Measurements from ENCODE around the gene SDHAF2. TPM values are rescaled to one million over a fixed set of nuclear protein-coding genes. Genes with fewer than 3 reads are reported as not detected.
"Not testable (repeated sequence)": the region's sequence is repeated elsewhere in the genome, so short reads cannot be mapped to it uniquely, and the experiment has no call there.

Gene SDHAF2
- total RNA-seq, 1 donor from 2014 or later = 47.2 TPM

DNA sequence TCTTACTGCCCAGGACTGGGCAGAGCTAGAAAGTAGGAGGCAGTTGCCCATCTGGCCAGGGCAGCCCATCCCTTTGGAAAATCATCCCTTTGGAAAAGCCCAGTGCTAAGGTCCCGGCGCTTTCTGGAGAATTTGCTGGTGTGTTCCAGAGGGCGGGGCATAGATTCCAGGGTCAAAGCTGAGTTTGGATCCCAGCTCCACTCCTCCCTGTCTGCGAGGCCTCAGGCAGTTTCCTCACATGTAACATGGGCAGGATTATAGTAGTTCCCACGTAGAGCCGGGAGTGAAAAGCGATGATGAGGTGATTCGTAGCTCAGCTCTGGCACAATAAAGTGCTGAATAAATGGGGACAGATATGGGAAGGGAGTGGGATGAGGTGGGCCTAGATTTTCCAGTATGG is 47.2 kb downstream of the SDHAF2 start:
- Mint-ChIP-seq H3K27me3 (ENCODE audit: unreplicated experiment) (peaks cover 5% of the 10 kb centered on the region), H3K9me3 (ENCODE audit: unreplicated experiment) (no peaks in the 10 kb centered on the region), H3K36me3 (ENCODE audit: low read depth, unreplicated experiment) (peaks cover 10% of the 10 kb centered on the region), H3K4me1 (ENCODE audit: unreplicated experiment) (peaks cover 11% of the 10 kb centered on the region), H3K27ac (ENCODE audit: unreplicated experiment) (no peak overlapping the region), H3K4me3 (ENCODE audit: unreplicated experiment) (no peak overlapping the region)
- DNase-seq (ENCODE audit: low spot score) = no peak
- TF ChIP-seq, protein P1, sequence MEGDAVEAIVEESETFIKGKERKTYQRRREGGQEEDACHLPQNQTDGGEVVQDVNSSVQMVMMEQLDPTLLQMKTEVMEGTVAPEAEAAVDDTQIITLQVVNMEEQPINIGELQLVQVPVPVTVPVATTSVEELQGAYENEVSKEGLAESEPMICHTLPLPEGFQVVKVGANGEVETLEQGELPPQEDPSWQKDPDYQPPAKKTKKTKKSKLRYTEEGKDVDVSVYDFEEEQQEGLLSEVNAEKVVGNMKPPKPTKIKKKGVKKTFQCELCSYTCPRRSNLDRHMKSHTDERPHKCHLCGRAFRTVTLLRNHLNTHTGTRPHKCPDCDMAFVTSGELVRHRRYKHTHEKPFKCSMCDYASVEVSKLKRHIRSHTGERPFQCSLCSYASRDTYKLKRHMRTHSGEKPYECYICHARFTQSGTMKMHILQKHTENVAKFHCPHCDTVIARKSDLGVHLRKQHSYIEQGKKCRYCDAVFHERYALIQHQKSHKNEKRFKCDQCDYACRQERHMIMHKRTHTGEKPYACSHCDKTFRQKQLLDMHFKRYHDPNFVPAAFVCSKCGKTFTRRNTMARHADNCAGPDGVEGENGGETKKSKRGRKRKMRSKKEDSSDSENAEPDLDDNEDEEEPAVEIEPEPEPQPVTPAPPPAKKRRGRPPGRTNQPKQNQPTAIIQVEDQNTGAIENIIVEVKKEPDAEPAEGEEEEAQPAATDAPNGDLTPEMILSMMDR (IDR thresholded peaks at IDR 0.05; ENCODE audit: unreplicated experiment) = no peak

DNA sequence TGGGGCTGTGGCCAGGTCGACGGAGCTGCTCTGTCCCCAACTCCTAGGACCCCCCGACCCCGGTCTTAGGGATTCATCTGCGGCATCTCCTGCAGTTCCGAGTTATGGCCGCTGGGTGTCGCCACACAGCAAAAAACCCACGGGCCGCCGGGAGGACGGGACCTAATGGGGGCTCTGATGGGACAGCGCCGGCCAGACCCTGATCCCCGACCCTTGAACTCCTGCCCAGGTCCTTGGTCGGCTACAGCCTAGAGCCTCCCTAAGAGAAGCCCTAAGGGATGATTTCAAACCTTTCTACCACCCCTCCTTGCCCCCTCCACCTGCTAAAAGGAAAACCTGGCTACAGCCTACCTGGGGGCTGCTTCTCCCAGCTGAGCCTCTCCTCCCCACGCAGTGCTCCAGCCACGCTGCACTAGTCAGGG is 47.8 kb downstream of the SDHAF2 start:
- TF ChIP-seq, protein P1 (IDR thresholded peaks at IDR 0.05; ENCODE audit: unreplicated experiment) = peak; percentile 96
- no peak overlapping the region for H3K4me3 Mint-ChIP-seq (ENCODE audit: unreplicated experiment)
- peaks cover 10% of the 10 kb centered on the region for H3K36me3 Mint-ChIP-seq (ENCODE audit: low read depth, unreplicated experiment)
- peaks cover 11% of the 10 kb centered on the region for H3K4me1 Mint-ChIP-seq (ENCODE audit: unreplicated experiment)
- peak; percentile 69 for DNase-seq (ENCODE audit: low spot score)
- no peaks in the 10 kb centered on the region for H3K9me3 Mint-ChIP-seq (ENCODE audit: unreplicated experiment)
- H3K27me3 Mint-ChIP-seq (ENCODE audit: unreplicated experiment) = peaks cover 5% of the 10 kb centered on the region
- no peak overlapping the region for H3K27ac Mint-ChIP-seq (ENCODE audit: unreplicated experiment)

DNA sequence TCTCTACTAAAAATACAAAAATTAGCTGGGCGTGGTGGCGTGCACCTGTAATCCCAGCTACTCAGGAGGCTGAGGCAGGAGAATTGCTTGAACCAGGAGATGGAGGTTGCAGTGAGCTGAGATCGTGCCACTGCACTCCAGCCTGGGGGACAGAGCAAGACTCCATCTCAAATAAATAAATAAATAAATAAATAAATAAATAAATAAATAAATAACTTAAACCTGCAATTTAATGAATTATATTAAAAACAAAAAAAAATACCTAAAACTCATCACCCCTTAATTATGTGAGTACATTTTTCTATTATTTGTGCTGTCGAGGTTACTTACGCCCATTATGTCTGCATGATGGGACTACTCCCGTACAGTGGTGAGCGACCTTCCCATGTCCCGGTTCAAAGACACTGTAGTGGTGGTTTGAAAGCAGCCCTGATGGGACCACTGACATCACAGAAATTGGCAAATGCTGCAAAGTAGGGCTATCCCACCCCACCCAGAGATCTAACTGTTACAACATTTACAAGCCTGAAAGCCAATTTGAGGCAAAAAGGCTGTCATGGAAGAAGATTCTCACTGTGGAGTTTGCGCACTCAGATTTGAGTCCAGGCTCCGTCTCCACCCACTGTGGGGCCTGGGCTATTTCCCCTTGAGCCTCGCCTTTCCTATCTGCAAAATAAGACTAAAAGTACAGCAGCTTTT is 49.6 kb downstream of the SDHAF2 start:
- not testable (repeated sequence) for H3K27me3 Mint-ChIP-seq (ENCODE audit: unreplicated experiment); H3K27ac Mint-ChIP-seq (ENCODE audit: unreplicated experiment); H3K9me3 Mint-ChIP-seq (ENCODE audit: unreplicated experiment); H3K36me3 Mint-ChIP-seq (ENCODE audit: low read depth, unreplicated experiment); DNase-seq (ENCODE audit: low spot score); H3K4me3 Mint-ChIP-seq (ENCODE audit: unreplicated experiment); H3K4me1 Mint-ChIP-seq (ENCODE audit: unreplicated experiment)

DNA sequence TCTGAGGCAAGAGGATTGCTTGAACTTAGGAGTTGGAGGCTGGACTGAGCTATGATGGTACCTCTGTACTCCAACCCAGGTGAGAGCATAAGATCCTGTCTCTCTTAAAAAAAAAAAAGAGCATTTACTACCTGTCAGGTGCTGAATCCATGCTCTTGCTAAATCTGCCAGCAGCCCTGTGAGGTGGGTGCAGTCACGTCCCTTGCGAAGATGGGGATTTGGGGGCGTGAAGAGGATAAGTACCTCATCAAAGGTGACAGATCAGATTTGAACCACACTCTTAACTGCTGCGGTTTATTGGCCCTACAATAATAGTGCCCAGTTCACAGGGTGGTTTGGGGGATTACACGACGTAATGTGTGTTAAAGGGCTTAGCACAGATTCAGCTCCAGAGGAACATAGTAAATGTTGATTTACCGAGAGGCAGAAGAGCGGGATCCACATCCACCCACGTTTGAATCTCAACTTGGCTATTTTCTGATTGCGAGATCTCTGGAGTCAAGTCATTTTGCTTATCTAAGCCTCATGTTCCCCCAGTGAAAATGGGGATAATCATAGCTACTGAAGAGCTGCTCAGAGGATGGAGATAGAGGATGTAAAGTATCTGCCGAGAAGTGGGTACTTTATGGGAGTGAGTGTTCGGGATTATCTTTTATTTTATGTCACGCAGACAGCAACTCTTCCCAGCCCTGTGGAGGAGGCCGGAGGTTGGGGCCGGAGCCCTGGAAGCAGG is 50.5 kb downstream of the SDHAF2 start:
- no peak for DNase-seq (ENCODE audit: low spot score)
- TF ChIP-seq, protein P1 (IDR thresholded peaks at IDR 0.05; ENCODE audit: unreplicated experiment) = no peak
- H3K4me1 Mint-ChIP-seq (ENCODE audit: unreplicated experiment) = peaks cover 2% of the 10 kb centered on the region
- no peak overlapping the region for H3K4me3 Mint-ChIP-seq (ENCODE audit: unreplicated experiment)
- H3K27ac Mint-ChIP-seq (ENCODE audit: unreplicated experiment) = peak overlapping the region; percentile 37
- no peaks in the 10 kb centered on the region for H3K9me3 Mint-ChIP-seq (ENCODE audit: unreplicated experiment)
- H3K27me3 Mint-ChIP-seq (ENCODE audit: unreplicated experiment) = peaks cover 10% of the 10 kb centered on the region
- H3K36me3 Mint-ChIP-seq (ENCODE audit: low read depth, unreplicated experiment) = peaks cover 5% of the 10 kb centered on the region

DNA sequence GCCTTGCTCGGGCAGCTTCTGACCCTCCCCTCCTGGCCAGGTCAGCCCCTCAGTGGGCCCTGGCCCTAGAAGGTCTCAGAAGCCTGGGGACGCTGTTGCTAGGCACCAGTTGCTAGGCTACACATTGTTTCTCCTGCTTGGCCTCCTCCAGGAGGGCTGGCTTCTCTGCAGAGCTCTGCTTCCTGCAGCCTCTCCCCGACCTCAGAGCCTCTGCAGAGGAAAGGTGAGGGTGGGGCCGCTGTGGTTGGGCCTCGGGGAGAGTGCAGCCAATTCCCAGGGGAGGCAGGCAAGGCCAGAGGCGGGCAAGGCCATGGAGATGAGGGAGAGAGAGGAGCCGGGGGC is 51.0 kb downstream of the SDHAF2 start:
- DNase-seq (ENCODE audit: low spot score) = peak; percentile 74
- Mint-ChIP-seq H3K36me3 (ENCODE audit: low read depth, unreplicated experiment) (peaks cover 5% of the 10 kb centered on the region), H3K27me3 (ENCODE audit: unreplicated experiment) (peaks cover 10% of the 10 kb centered on the region), H3K9me3 (ENCODE audit: unreplicated experiment) (no peaks in the 10 kb centered on the region), H3K27ac (ENCODE audit: unreplicated experiment) (peak overlapping the region; percentile 80), H3K4me1 (ENCODE audit: unreplicated experiment) (peaks cover 2% of the 10 kb centered on the region), H3K4me3 (ENCODE audit: unreplicated experiment) (no peak overlapping the region)
- TF ChIP-seq, protein P1 (IDR thresholded peaks at IDR 0.05; ENCODE audit: unreplicated experiment) = no peak

Data from endothelial cell (in vitro differentiated cells).